K562 (cell line): ENCODE results near the gene PMVK. TPM values are rescaled to one million over a fixed set of nuclear protein-coding genes. Genes with fewer than 3 reads are reported as not detected.
A peak's percentile ranks its signal among the peaks of the same experiment; 100 is the strongest.

ENCODE experiments used
- ARID1B ChIP-seq: fragments of 450-650 bp; IDR thresholded peaks from 2 replicates; pipeline ENCODE4 v1.6.1; 2016; ENCODE audit warnings: antibody characterized with exemption, mild to moderate bottlenecking, inconsistent platforms
- ESRRB ChIP-seq: fragments of 250-450 bp; sonication (Bioruptor Pico); IDR thresholded peaks from 2 replicates; pipeline ENCODE4 v1.5.0; 2020; ENCODE audit warnings: mild to moderate bottlenecking, moderate library complexity, borderline replicate concordance
- ETV1 ChIP-seq: fragments of 450-650 bp; conservative IDR thresholded peaks from 2 replicates; pipeline ENCODE4 v1.6.1; 2016; ENCODE audit warnings: missing genetic modification characterization, control low read depth, low read depth, missing compliant biosample characterization
- HMGN3 ChIP-seq: IDR thresholded peaks from 2 replicates; pipeline ENCODE4 v1.6.1; 2011; ENCODE audit warnings: borderline replicate concordance, low read depth, mild to moderate bottlenecking, mixed read lengths, low read length; ENCODE audit not compliant: insufficient read length; ENCODE audit errors: extremely low read depth
- HNRNPL ChIP-seq: fragments of 200-400 bp; formaldehyde crosslinking; IDR thresholded peaks from 2 replicates; pipeline ENCODE4 v1.6.1; 2017; ENCODE audit warnings: low read depth, mild to moderate bottlenecking, low read length
- HSF4 ChIP-seq: fragments of 250-450 bp; sonication (Bioruptor Pico); IDR thresholded peaks from 2 replicates; pipeline ENCODE4 v2.1.2; 2022; ENCODE audit warnings: mild to moderate bottlenecking, moderate library complexity, borderline replicate concordance
- PHF21A ChIP-seq: fragments of 450-650 bp; IDR thresholded peaks from 2 replicates; pipeline ENCODE4 v1.6.1; 2017; ENCODE audit warnings: low read depth, borderline replicate concordance
- ZKSCAN1 ChIP-seq: fragments of 150-350 bp; IDR thresholded peaks from 2 replicates; pipeline ENCODE4 v1.6.1; 2016; ENCODE audit warnings: low read depth, low read length
- polyA plus RNA-seq, 8 experiments: library from polyadenylated mRNA; depleted of rRNA in 4 of 8; stranded (reverse) in 5 of 8; unstranded in 3 of 8; fragments of >200 nt; fragmentation: Nextera tagmentation in 2 of 8; fragmentation: Illumina TruSeq in 1 of 8; extraction: Ambion mirVana in 2 of 8; extraction: Trizol in 1 of 8; gene quantifications; 2 replicates each; pipeline versions ENCODE4 v1.2.1 to v1.2.3, GENCODE V29; 2011 to 2014; ENCODE audit warnings: inconsistent platforms in 1 of 8, missing spikeins in 1 of 8
- total RNA-seq, 7 experiments: library from RNA; depleted of rRNA in 6 of 7; stranded (reverse); fragments of >200 nt in 6 of 7; fragmentation: Illumina TruSeq in 2 of 7; extraction: Trizol in 2 of 7; gene quantifications; 2 replicates each; pipeline versions ENCODE4 v1.2.1 to v1.2.3, GENCODE V29; 2011 to 2021; ENCODE audit warnings: low replicate concordance in 1 of 7
- TF ChIP-seq, protein P1 (sequence below), 2 experiments: fragments of 450-650 bp in 1 of 2; sonication (generic) in 1 of 2; formaldehyde crosslinking in 1 of 2; IDR thresholded peaks; 2 replicates each; pipeline versions ENCODE4 v1.7.1 to v1.9.0; 2016 to 2022; ENCODE audit warnings: inconsistent platforms in 1 of 2, mild to moderate bottlenecking in 1 of 2, missing genetic modification reagents in 1 of 2
- TF ChIP-seq, protein P2 (sequence below), 2 experiments: IDR thresholded peaks; 2 replicates each; pipeline ENCODE4 v1.6.1; 2012; ENCODE audit warnings: improper control_type of control experiment in 2 of 2, low read depth in 2 of 2, low read length in 2 of 2, borderline replicate concordance in 1 of 2
- TF ChIP-seq, protein P3 (sequence below): fragments of 450-650 bp; IDR thresholded peaks from 2 replicates; pipeline ENCODE4 v1.6.1; 2016; ENCODE audit warnings: mild to moderate bottlenecking

PMVK gene
- total and polyA plus RNA-seq, 9 of the 15 experiments (the other 6 are each of a cell fraction or from before 2014, with no cell fraction given), result 1.1 to 15.3 (median 6.3) TPM

DNA sequence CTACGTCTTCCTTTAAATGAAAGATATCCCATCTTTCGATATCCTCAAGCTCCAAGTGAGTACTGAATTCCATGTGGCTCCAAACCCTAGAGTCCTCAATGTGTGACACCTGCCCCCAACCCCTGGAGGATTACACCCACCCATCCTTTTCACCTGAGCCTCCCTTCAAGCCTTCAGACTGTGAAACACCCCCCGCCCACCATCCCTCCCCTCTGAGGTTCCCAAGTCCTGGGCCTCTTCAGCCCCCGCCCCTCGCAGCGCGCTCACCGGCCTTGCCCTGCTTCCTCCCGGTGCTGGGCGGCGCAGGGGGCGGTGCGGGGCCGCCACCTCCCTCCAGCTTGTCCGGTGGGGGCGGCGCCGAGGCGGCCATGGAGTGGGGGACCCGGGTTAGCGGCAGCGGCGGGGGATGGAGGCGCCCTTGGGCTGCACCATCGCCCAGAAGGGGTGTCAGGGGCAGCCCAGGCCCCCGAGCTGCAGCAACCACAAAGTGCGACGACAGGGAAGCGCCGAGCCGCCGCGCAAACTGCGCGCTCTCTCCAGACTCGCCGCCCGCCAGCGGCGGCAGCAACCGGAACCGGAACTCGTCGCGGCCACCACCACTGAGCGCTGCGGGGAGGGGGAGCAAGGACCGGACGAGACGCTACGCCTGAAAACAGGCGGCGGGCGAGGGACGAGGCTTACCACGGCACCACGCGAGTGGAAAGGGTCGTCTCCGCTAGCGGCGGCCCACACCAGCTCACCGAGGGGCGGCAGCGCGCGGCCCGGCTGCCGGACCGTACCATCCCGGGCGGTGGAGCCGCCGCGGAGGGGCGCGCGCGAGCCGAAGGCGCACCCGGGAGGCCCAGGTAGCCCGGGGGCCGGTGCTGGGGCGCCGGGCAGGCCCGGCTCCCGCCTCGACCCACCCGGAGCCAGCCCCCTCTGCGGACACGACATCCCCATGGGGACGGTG lies 25.0 kb upstream of the PMVK start, which contains the start of gene PYGO2 (continued):
- TF ChIP-seq, protein P1, sequence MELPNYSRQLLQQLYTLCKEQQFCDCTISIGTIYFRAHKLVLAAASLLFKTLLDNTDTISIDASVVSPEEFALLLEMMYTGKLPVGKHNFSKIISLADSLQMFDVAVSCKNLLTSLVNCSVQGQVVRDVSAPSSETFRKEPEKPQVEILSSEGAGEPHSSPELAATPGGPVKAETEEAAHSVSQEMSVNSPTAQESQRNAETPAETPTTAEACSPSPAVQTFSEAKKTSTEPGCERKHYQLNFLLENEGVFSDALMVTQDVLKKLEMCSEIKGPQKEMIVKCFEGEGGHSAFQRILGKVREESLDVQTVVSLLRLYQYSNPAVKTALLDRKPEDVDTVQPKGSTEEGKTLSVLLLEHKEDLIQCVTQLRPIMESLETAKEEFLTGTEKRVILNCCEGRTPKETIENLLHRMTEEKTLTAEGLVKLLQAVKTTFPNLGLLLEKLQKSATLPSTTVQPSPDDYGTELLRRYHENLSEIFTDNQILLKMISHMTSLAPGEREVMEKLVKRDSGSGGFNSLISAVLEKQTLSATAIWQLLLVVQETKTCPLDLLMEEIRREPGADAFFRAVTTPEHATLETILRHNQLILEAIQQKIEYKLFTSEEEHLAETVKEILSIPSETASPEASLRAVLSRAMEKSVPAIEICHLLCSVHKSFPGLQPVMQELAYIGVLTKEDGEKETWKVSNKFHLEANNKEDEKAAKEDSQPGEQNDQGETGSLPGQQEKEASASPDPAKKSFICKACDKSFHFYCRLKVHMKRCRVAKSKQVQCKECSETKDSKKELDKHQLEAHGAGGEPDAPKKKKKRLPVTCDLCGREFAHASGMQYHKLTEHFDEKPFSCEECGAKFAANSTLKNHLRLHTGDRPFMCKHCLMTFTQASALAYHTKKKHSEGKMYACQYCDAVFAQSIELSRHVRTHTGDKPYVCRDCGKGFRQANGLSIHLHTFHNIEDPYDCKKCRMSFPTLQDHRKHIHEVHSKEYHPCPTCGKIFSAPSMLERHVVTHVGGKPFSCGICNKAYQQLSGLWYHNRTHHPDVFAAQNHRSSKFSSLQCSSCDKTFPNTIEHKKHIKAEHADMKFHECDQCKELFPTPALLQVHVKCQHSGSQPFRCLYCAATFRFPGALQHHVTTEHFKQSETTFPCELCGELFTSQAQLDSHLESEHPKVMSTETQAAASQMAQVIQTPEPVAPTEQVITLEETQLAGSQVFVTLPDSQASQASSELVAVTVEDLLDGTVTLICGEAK (IDR thresholded peaks at IDR 0.05), result peak; percentile 95
- TF ChIP-seq, protein P1 (CRISPR knock-in tag; IDR thresholded peaks at IDR 0.05), result no peak
- TF ChIP-seq ESRRB, result no peak
- peak; percentile 58 for TF ChIP-seq HMGN3
- TF ChIP-seq ARID1B, result no peak; the same call in 1 of the 2 replicates
- TF ChIP-seq PHF21A, result no peak
- peak; percentile 76 for TF ChIP-seq ETV1
- TF ChIP-seq, protein P2, sequence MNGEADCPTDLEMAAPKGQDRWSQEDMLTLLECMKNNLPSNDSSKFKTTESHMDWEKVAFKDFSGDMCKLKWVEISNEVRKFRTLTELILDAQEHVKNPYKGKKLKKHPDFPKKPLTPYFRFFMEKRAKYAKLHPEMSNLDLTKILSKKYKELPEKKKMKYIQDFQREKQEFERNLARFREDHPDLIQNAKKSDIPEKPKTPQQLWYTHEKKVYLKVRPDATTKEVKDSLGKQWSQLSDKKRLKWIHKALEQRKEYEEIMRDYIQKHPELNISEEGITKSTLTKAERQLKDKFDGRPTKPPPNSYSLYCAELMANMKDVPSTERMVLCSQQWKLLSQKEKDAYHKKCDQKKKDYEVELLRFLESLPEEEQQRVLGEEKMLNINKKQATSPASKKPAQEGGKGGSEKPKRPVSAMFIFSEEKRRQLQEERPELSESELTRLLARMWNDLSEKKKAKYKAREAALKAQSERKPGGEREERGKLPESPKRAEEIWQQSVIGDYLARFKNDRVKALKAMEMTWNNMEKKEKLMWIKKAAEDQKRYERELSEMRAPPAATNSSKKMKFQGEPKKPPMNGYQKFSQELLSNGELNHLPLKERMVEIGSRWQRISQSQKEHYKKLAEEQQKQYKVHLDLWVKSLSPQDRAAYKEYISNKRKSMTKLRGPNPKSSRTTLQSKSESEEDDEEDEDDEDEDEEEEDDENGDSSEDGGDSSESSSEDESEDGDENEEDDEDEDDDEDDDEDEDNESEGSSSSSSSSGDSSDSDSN (IDR thresholded peaks at IDR 0.05; ENCODE audit: borderline replicate concordance in 1 of 2, low read depth in 2 of 2, low read length in 2 of 2), result peak; percentile 65 to 81; a peak in 3 of 4 replicates
- TF ChIP-seq, protein P3, sequence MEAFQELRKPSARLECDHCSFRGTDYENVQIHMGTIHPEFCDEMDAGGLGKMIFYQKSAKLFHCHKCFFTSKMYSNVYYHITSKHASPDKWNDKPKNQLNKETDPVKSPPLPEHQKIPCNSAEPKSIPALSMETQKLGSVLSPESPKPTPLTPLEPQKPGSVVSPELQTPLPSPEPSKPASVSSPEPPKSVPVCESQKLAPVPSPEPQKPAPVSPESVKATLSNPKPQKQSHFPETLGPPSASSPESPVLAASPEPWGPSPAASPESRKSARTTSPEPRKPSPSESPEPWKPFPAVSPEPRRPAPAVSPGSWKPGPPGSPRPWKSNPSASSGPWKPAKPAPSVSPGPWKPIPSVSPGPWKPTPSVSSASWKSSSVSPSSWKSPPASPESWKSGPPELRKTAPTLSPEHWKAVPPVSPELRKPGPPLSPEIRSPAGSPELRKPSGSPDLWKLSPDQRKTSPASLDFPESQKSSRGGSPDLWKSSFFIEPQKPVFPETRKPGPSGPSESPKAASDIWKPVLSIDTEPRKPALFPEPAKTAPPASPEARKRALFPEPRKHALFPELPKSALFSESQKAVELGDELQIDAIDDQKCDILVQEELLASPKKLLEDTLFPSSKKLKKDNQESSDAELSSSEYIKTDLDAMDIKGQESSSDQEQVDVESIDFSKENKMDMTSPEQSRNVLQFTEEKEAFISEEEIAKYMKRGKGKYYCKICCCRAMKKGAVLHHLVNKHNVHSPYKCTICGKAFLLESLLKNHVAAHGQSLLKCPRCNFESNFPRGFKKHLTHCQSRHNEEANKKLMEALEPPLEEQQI, result no peak
- no peak for TF ChIP-seq HSF4 (CRISPR knock-in tag)
- no peak for TF ChIP-seq ZKSCAN1
- no peak for TF ChIP-seq HNRNPL
